Caco-2 (cell line): ENCODE data around the gene ATF6. TPM values are rescaled to one million over a fixed set of nuclear protein-coding genes. Genes with fewer than 3 reads are reported as not detected.

Experiments used
- BruUV-seq: library from RNA; stranded (reverse); fragments of 400-500 nt; replicated peaks from 2 replicates; lab custom pipeline; 2021; lab: Mats Ljungman, UMichigan
- CTCF ChIA-PET: fragments of 300-600 bp; sonication (Branson Sonifier 250); formaldehyde crosslinking; loops from one replicate; lab custom pipeline; 2022; ENCODE audit warnings: antibody characterized with exemption; lab: Charles Lee
- POLR2A ChIA-PET: fragments of 300-600 bp; sonication (Branson Sonifier 250); formaldehyde crosslinking; loops from one replicate; lab custom pipeline; 2022; ENCODE audit warnings: antibody characterized with exemption; lab: Charles Lee
- DNase-seq, 2 experiments: peaks; one replicate each; pipeline versions ENCODE4 v3.0.0 to v3.0.0-alpha.2; 2020 to 2022
- H3K27me3 ChIP-seq: replicated peaks from 2 replicates; pipeline ENCODE4 v1.6.0; 2011; ENCODE audit warnings: low read length; ENCODE audit not compliant: control insufficient read depth, insufficient read depth
- H3K36me3 ChIP-seq: 2 replicates; pipeline ENCODE4 v1.5.1; 2011; ENCODE audit warnings: low read length; ENCODE audit not compliant: control insufficient read depth, insufficient read depth
- H3K4me1 ChIP-seq: fragments of 250-450 bp; sonication (Bioruptor Pico); 2 replicates; pipeline ENCODE4 v1.5.1; 2020; ENCODE audit warnings: mild to moderate bottlenecking
- H3K4me3 ChIP-seq: 2 replicates; pipeline ENCODE4 v1.5.1; 2011; ENCODE audit warnings: low read depth, mild to moderate bottlenecking, control low read depth, low read length
- H3K9me3 ChIP-seq: fragments of 250-450 bp; sonication (Bioruptor Pico); 2 replicates; pipeline ENCODE4 v1.5.1; 2020; ENCODE audit warnings: mild to moderate bottlenecking, moderate library complexity
- H3K27ac Mint-ChIP-seq: one replicate; pipeline ENCODE4 v1.8.0; 2022; ENCODE audit warnings: mixed read lengths; ENCODE audit not compliant: unreplicated experiment
- H3K27me3 Mint-ChIP-seq: one replicate; pipeline ENCODE4 v1.8.0; 2022; ENCODE audit warnings: mixed read lengths; ENCODE audit not compliant: insufficient read depth, unreplicated experiment
- H3K36me3 Mint-ChIP-seq: one replicate; pipeline ENCODE4 v1.8.0; 2022; ENCODE audit warnings: mild to moderate bottlenecking, mixed read lengths; ENCODE audit not compliant: insufficient read depth, unreplicated experiment
- H3K4me1 Mint-ChIP-seq: one replicate; pipeline ENCODE4 v1.8.0; 2022; ENCODE audit warnings: low read depth, mixed read lengths; ENCODE audit not compliant: unreplicated experiment
- H3K4me3 Mint-ChIP-seq: one replicate; pipeline ENCODE4 v1.8.0; 2022; ENCODE audit warnings: mild to moderate bottlenecking, moderate library complexity, mixed read lengths; ENCODE audit not compliant: unreplicated experiment
- H3K9me3 Mint-ChIP-seq: one replicate; pipeline ENCODE4 v1.8.0; 2022; ENCODE audit warnings: mixed read lengths; ENCODE audit not compliant: unreplicated experiment
- CTCF ChIP-seq, 2 experiments: fragments of 200-600 bp in 1 of 2; IDR thresholded peaks; 1 replicate in 1 of 2; 2 replicates in 1 of 2; pipeline versions ENCODE4 v1.5.1 to v1.8.0; 2011 to 2022; ENCODE audit warnings: antibody characterized with exemption in 1 of 2, control low read depth in 1 of 2, inconsistent platforms in 1 of 2, low read depth in 1 of 2, low read length in 1 of 2, mild to moderate bottlenecking in 1 of 2, moderate library complexity in 1 of 2; ENCODE audit not compliant: insufficient read depth in 1 of 2, severe bottlenecking in 1 of 2, unreplicated experiment in 1 of 2
- intact Hi-C: fragments of 100-400 bp; cut with micrococcal nuclease; formaldehyde crosslinking; loops from one replicate; pipeline ENCODE4 v1.10.0; 2022; ENCODE audit not compliant: unreplicated experiment
- total RNA-seq: library from RNA; stranded (reverse); gene quantifications from 2 replicates; pipeline ENCODE4 v1.2.3, GENCODE V29; 2022

Gene ATF6
- total RNA-seq, 1 experiment from 2014 or later, result 16.4 TPM

- no peak for TF ChIP-seq CTCF (IDR thresholded peaks at IDR 0.05; ENCODE audit: insufficient read depth in 1 of 2, low read depth in 1 of 2, low read length in 1 of 2, severe bottlenecking in 1 of 2, unreplicated experiment in 1 of 2)
- no peaks in the 10 kb centered on the region for H3K27me3 Mint-ChIP-seq
- POLR2A ChIA-PET, result no interaction called here
- no peak overlapping the region for H3K4me3 Mint-ChIP-seq
- H3K4me1 ChIP-seq, result no peaks in the 10 kb centered on the region
- CTCF ChIA-PET, result no interaction called here
- no peaks in the 10 kb centered on the region for H3K9me3 ChIP-seq
- H3K9me3 Mint-ChIP-seq, result peaks cover 7% of the 10 kb centered on the region
- no peaks in the 10 kb centered on the region for H3K27me3 ChIP-seq
- H3K36me3 Mint-ChIP-seq, result peaks cover 5% of the 10 kb centered on the region
- no peak for DNase-seq
- BruUV-seq, result no TSS peak
- no peaks in the 10 kb centered on the region for H3K4me1 Mint-ChIP-seq
- H3K4me3 ChIP-seq, result no peak overlapping the region
- intact Hi-C loops, result no loop called here
- H3K27ac Mint-ChIP-seq, result no peak overlapping the region
- H3K36me3 ChIP-seq, result no peaks in the 10 kb centered on the region
Measured at GRCh38 chr1:161921491-161921890, 155.4 kb downstream of the ATF6 start.

DNA sequence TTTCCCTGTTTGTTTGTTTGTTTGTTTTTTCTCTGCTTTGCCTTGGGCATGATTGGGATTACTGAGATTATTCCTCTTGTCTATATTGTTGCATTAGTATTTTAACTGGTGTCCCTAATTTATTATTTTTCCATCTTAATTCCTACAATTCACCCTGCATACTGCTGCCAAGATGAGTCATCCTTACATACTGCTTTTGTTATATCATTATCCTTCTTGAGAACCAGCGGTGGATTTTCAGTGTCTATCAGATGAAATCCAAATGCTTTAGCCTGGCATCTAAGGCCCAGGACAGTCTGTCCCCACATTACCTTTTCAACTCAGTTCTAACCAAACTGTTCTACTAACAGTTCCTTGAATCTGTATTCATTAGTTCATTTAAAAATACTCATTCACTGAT is 155.9 kb downstream of the ATF6 start:
- Mint-ChIP-seq H3K9me3 (peaks cover 7% of the 10 kb centered on the region), H3K4me1 (no peaks in the 10 kb centered on the region), H3K36me3 (peaks cover 5% of the 10 kb centered on the region), H3K27ac (no peak overlapping the region), H3K27me3 (no peaks in the 10 kb centered on the region), H3K4me3 (no peak overlapping the region)
- no peaks in the 10 kb centered on the region for H3K9me3 ChIP-seq
- ChIA-PET CTCF (no interaction called here), POLR2A (no interaction called here)
- H3K4me1 ChIP-seq, result no peaks in the 10 kb centered on the region
- BruUV-seq, result no TSS peak
- intact Hi-C loops, result no loop called here
- no peaks in the 10 kb centered on the region for H3K36me3 ChIP-seq
- no peak overlapping the region for H3K4me3 ChIP-seq
- no peak for DNase-seq
- no peaks in the 10 kb centered on the region for H3K27me3 ChIP-seq
- no peak for TF ChIP-seq CTCF (IDR thresholded peaks at IDR 0.05; ENCODE audit: insufficient read depth in 1 of 2, low read depth in 1 of 2, low read length in 1 of 2, severe bottlenecking in 1 of 2, unreplicated experiment in 1 of 2)

- no peaks in the 10 kb centered on the region for H3K9me3 Mint-ChIP-seq
- Histone ChIP-seq H3K4me1 (no peaks in the 10 kb centered on the region), H3K9me3 (no peaks in the 10 kb centered on the region), H3K27me3 (no peaks in the 10 kb centered on the region), H3K36me3 (no peaks in the 10 kb centered on the region), H3K4me3 (no peak overlapping the region)
- DNase-seq, result no peak
- TF ChIP-seq CTCF (IDR thresholded peaks at IDR 0.05; ENCODE audit: insufficient read depth in 1 of 2, low read depth in 1 of 2, low read length in 1 of 2, severe bottlenecking in 1 of 2, unreplicated experiment in 1 of 2), result no peak
- CTCF ChIA-PET, result no interaction called here
- H3K4me1 Mint-ChIP-seq, result no peaks in the 10 kb centered on the region
- intact Hi-C loops, result no loop called here
- POLR2A ChIA-PET, result no interaction called here
- H3K27me3 Mint-ChIP-seq, result no peaks in the 10 kb centered on the region
- H3K4me3 Mint-ChIP-seq, result no peak overlapping the region
- H3K36me3 Mint-ChIP-seq, result no peaks in the 10 kb centered on the region
- no peak overlapping the region for H3K27ac Mint-ChIP-seq
- no TSS peak for BruUV-seq
Measured at GRCh38 chr1:161928056-161928455, 161.9 kb downstream of the ATF6 start.
